Lung (tissue), 12 donors: ENCODE data around the gene TRMT61A. TPM values are rescaled to one million over a fixed set of nuclear protein-coding genes. Genes with fewer than 3 reads are reported as not detected.

Source experiments
- ATAC-seq: fragments of 200-7000 bp; cut with Tn5 transposase; one replicate; pipeline ENCODE4 v1.9.1; 2020; ENCODE audit warnings: moderate number of reproducible peaks; ENCODE audit not compliant: insufficient read depth, low FRiP score
- DNase-seq, 3 donors: peaks; one replicate each; pipeline ENCODE4 v3.0.0-alpha.2; 2013 to 2017
- H3K27ac ChIP-seq, 2 donors: one replicate each; pipeline ENCODE4 v1.5.1; 2013; ENCODE audit warnings: mild to moderate bottlenecking in 2 of 2, moderate library complexity in 2 of 2, control low read depth in 1 of 2, inconsistent platforms in 1 of 2, low read depth in 1 of 2, low read length in 1 of 2
- H3K27me3 ChIP-seq, 3 donors: one replicate each; pipeline ENCODE4 v1.5.1; 2013; ENCODE audit warnings: low read length in 2 of 3; ENCODE audit not compliant: control insufficient read depth in 3 of 3, insufficient read depth in 3 of 3
- H3K36me3 ChIP-seq, 4 donors: one replicate each; pipeline ENCODE4 v1.5.1; 2013; ENCODE audit warnings: low read length in 4 of 4, mild to moderate bottlenecking in 1 of 4, moderate library complexity in 1 of 4; ENCODE audit not compliant: control insufficient read depth in 4 of 4, insufficient read depth in 4 of 4
- H3K4me1 ChIP-seq, 5 donors: one replicate each; pipeline ENCODE4 v1.5.1; 2013; ENCODE audit warnings: low read length in 5 of 5, mild to moderate bottlenecking in 2 of 5, moderate library complexity in 1 of 5; ENCODE audit not compliant: control insufficient read depth in 5 of 5, insufficient read depth in 5 of 5
- H3K4me3 ChIP-seq: one replicate; pipeline ENCODE4 v1.5.1; 2013; ENCODE audit warnings: mild to moderate bottlenecking, control low read depth, moderate library complexity
- H3K9ac ChIP-seq, 2 donors: one replicate each; pipeline ENCODE4 v1.5.1; 2013; ENCODE audit warnings: low read length in 2 of 2, control low read depth in 1 of 2; ENCODE audit not compliant: insufficient read depth in 1 of 2
- H3K9me3 ChIP-seq, 4 donors: one replicate each; pipeline ENCODE4 v1.5.1; 2013; ENCODE audit warnings: low read length in 3 of 4, mild to moderate bottlenecking in 1 of 4, moderate library complexity in 1 of 4; ENCODE audit not compliant: control insufficient read depth in 4 of 4, insufficient read depth in 3 of 4
- CTCF ChIP-seq: IDR thresholded peaks from 2 replicates; pipeline ENCODE4 v1.5.1; 2012; ENCODE audit warnings: mild to moderate bottlenecking; ENCODE audit errors: control extremely low read depth, extremely low read depth
- WGBS, 2 donors: extraction: QIAGEN DNeasy Blood & Tissue Kit; methylation state at CpG; one replicate each; pipeline ENCODE4 v1.1.7; 2013; 5-methylcytosine and 5-hydroxymethylcytosine counted together
- polyA plus RNA-seq, 2 donors: library from polyadenylated mRNA; stranded (reverse); fragments of 200-250 nt; gene quantifications; one replicate each; pipeline ENCODE4 v1.2.1, GENCODE V29; 2013
- total RNA-seq, 2 donors: library from RNA; depleted of rRNA in 1 of 2; stranded (reverse); fragments of >200 nt in 1 of 2; gene quantifications; one replicate each; pipeline ENCODE4 v1.2.1, GENCODE V29; 2014 to 2021
- donor health status: control.
- donor health status: control.
- donor health status: Bipolar disorder and iron deficiency.
- donor health status: healthy.
- donor health status: DM: yes; HTN: yes; CAD: no.

The TRMT61A gene
- total and polyA plus RNA-seq, 4 donors: 11.9 to 21.5 (median 16.0) TPM

GRCh38 chr14:103496776-103497175 lies 32.2 kb upstream of the TRMT61A start:
- H3K36me3 ChIP-seq: peaks cover 20 to 42% (median 26%) of the 10 kb centered on the region in 4 donors
- ATAC-seq (no peak), DNase-seq (no peak)
- no peak overlapping the region for H3K4me3 ChIP-seq
- H3K27ac ChIP-seq: no peak overlapping the region
- no peaks in the 10 kb centered on the region for H3K9me3 ChIP-seq
- TF ChIP-seq CTCF: no peak
- H3K9ac ChIP-seq: no peak overlapping the region
- 30 to 38% methylated on average over 1 of the region's 1 CpG for WGBS, 2 donors
- peaks cover 0 to 4% (median 0%) of the 10 kb centered on the region in 5 donors for H3K4me1 ChIP-seq
- H3K27me3 ChIP-seq: no peaks in the 10 kb centered on the region

- Histone ChIP-seq H3K27ac (no peak overlapping the region), H3K27me3 (no peaks in the 10 kb centered on the region), H3K9ac (no peak overlapping the region), H3K4me1 (peaks cover 0 to 4% (median 0%) of the 10 kb centered on the region in 5 donors), H3K36me3 (peaks cover 11 to 53% (median 39%) of the 10 kb centered on the region in 4 donors), H3K4me3 (no peak overlapping the region), H3K9me3 (no peaks in the 10 kb centered on the region)
- DNase-seq: no peak
- WGBS, 2 donors: 75 to 79% methylated on average over 10 of the region's 10 CpGs
- ATAC-seq: no peak
- TF ChIP-seq CTCF: no peak
Measured at GRCh38 chr14:103499709-103500108, 29.3 kb upstream of the TRMT61A start.

GRCh38 chr14:103500148-103500990 lies 28.6 kb upstream of the TRMT61A start:
- no peak overlapping the region for H3K27ac ChIP-seq
- ATAC-seq (peak; percentile 85), DNase-seq (peak; percentile 85 to 92 (median 90))
- peak; percentile 86 for TF ChIP-seq CTCF
- H3K4me1 ChIP-seq: peaks cover 0 to 4% (median 0%) of the 10 kb centered on the region in 5 donors
- H3K4me3 ChIP-seq: no peak overlapping the region
- H3K36me3 ChIP-seq: peaks cover 7 to 56% (median 41%) of the 10 kb centered on the region in 4 donors
- H3K27me3 ChIP-seq: no peaks in the 10 kb centered on the region
- 46 to 47% methylated on average over 17 of the region's 17 CpGs for WGBS, 2 donors
- H3K9me3 ChIP-seq: no peaks in the 10 kb centered on the region
- no peak overlapping the region for H3K9ac ChIP-seq
